GM19397 (cell line): ENCODE data around the gene ZMYND15.

ENCODE experiments used
- ATAC-seq: cut with Tn5 transposase; IDR thresholded peaks from one replicate; pipeline ENCODE4 v1.9.1; 2021; ENCODE audit warnings: mild to moderate bottlenecking, moderate library complexity; ENCODE audit not compliant: unreplicated experiment

ZMYND15 gene

GRCh38 chr17:4715063-4715744 is 24.4 kb upstream of the ZMYND15 start:
- no peak for ATAC-seq

GRCh38 chr17:4716081-4716480 is 23.6 kb upstream of the ZMYND15 start:
- ATAC-seq: no peak

- ATAC-seq: no peak
These were observed 21.8 kb upstream of the ZMYND15 start for GRCh38 chr17:4717791-4718190.

GRCh38 chr17:4718276-4718675 is 21.4 kb upstream of the ZMYND15 start:
- ATAC-seq: no peak

- no peak for ATAC-seq
These were observed 20.5 kb upstream of the ZMYND15 start for GRCh38 chr17:4719146-4719545.

- ATAC-seq: no peak
These were observed 19.9 kb upstream of the ZMYND15 start for GRCh38 chr17:4719684-4720221.

- no peak for ATAC-seq
These were observed 18.8 kb upstream of the ZMYND15 start for GRCh38 chr17:4720787-4721186.

- ATAC-seq: no peak
These were observed 18.2 kb upstream of the ZMYND15 start for GRCh38 chr17:4721203-4722135.

- ATAC-seq: no peak
These were observed 16.9 kb upstream of the ZMYND15 start for GRCh38 chr17:4722678-4723240.

- ATAC-seq: no peak
These were observed 15.0 kb upstream of the ZMYND15 start for GRCh38 chr17:4724650-4725049.

- no peak for ATAC-seq
These were observed 13.9 kb upstream of the ZMYND15 start for GRCh38 chr17:4725646-4726310.

GRCh38 chr17:4728124-4728523 is 11.5 kb upstream of the ZMYND15 start:
- no peak for ATAC-seq

- ATAC-seq: no peak
These were observed 6.5 kb upstream of the ZMYND15 start for GRCh38 chr17:4733073-4733531.

- ATAC-seq: no peak
These were observed 4.7 kb upstream of the ZMYND15 start for GRCh38 chr17:4734857-4735475.

- no peak for ATAC-seq
These were observed 3.6 kb upstream of the ZMYND15 start for GRCh38 chr17:4735876-4736651.

GRCh38 chr17:4738136-4739121 is 1.2 kb upstream of the ZMYND15 start:
- ATAC-seq: no peak

GRCh38 chr17:4740025-4740351 is 355 bp downstream of the ZMYND15 start:
- ATAC-seq: no peak

- no peak for ATAC-seq
These were observed 951 bp downstream of the ZMYND15 start for GRCh38 chr17:4740584-4740983.

GRCh38 chr17:4741544-4741943 is 1.9 kb downstream of the ZMYND15 start:
- ATAC-seq: no peak
